CD8-positive, alpha-beta memory T cell (primary cell): ENCODE data around the gene RYR2. TPM values are rescaled to one million over a fixed set of nuclear protein-coding genes. Genes with fewer than 3 reads are reported as not detected.

Source experiments
- CTCF ChIA-PET: fragments of 350-600 bp; sonication (Branson Sonifier 250); formaldehyde crosslinking; loops from one replicate; lab custom pipeline; 2021; ENCODE audit warnings: antibody characterized with exemption; lab: Charles Lee
- POLR2A ChIA-PET: fragments of 350-600 bp; sonication (Branson Sonifier 250); formaldehyde crosslinking; loops from one replicate; lab custom pipeline; 2021; ENCODE audit warnings: antibody characterized with exemption; lab: Charles Lee
- DNase-seq, 5 donors: peaks; one replicate each; pipeline versions ENCODE4 v3.0.0 to v3.0.0-alpha.2; 2020 to 2022; ENCODE audit warnings: mixed read lengths in 1 of 5
- H3K27ac ChIP-seq: one replicate; pipeline ENCODE4 v1.7.0; 2013; ENCODE audit warnings: low read depth, mild to moderate bottlenecking, low read length, moderate library complexity
- H3K27me3 ChIP-seq: 2 replicates; pipeline ENCODE4 v1.7.0; 2013; ENCODE audit warnings: low read length, mild to moderate bottlenecking; ENCODE audit not compliant: insufficient read depth, poor library complexity, severe bottlenecking
- H3K36me3 ChIP-seq: 2 replicates; pipeline ENCODE4 v1.7.0; 2013; ENCODE audit warnings: mild to moderate bottlenecking, low read length, moderate library complexity; ENCODE audit not compliant: insufficient read depth
- H3K4me1 ChIP-seq: 2 replicates; pipeline ENCODE4 v1.7.0; 2013; ENCODE audit warnings: mild to moderate bottlenecking, low read length, moderate library complexity; ENCODE audit not compliant: insufficient read depth
- H3K4me3 ChIP-seq: 2 replicates; pipeline ENCODE4 v1.7.0; 2013; ENCODE audit warnings: mild to moderate bottlenecking, low read length
- H3K9me3 ChIP-seq: 2 replicates; pipeline ENCODE4 v1.7.0; 2013; ENCODE audit warnings: mild to moderate bottlenecking, low read length
- H3K27ac Mint-ChIP-seq, 8 donors: one replicate each; pipeline ENCODE4 v1.8.0; 2020 to 2021; ENCODE audit warnings: mixed read lengths in 8 of 8, mild to moderate bottlenecking in 6 of 8, inconsistent platforms in 3 of 8, moderate library complexity in 3 of 8
- H3K27me3 Mint-ChIP-seq, 2 donors: one replicate each; pipeline ENCODE4 v1.8.0; 2020 to 2021; ENCODE audit warnings: mixed read lengths in 2 of 2, mild to moderate bottlenecking in 1 of 2, moderate library complexity in 1 of 2
- H3K36me3 Mint-ChIP-seq, 3 donors: one replicate each; pipeline ENCODE4 v1.8.0; 2020 to 2021; ENCODE audit warnings: mixed read lengths in 3 of 3, inconsistent platforms in 1 of 3, mild to moderate bottlenecking in 1 of 3
- H3K4me1 Mint-ChIP-seq, 3 donors: one replicate each; pipeline ENCODE4 v1.8.0; 2020 to 2021; ENCODE audit warnings: mixed read lengths in 3 of 3, inconsistent platforms in 1 of 3, mild to moderate bottlenecking in 1 of 3
- H3K4me3 Mint-ChIP-seq, 7 donors: one replicate each; pipeline ENCODE4 v1.8.0; 2020 to 2021; ENCODE audit warnings: mixed read lengths in 7 of 7, mild to moderate bottlenecking in 6 of 7, moderate library complexity in 4 of 7, inconsistent platforms in 2 of 7
- H3K9me3 Mint-ChIP-seq, 5 donors: one replicate each; pipeline ENCODE4 v1.8.0; 2020 to 2022; ENCODE audit warnings: mixed read lengths in 5 of 5, mild to moderate bottlenecking in 3 of 5, moderate library complexity in 2 of 5, inconsistent platforms in 1 of 5
- polyA plus RNA-seq: library from polyadenylated mRNA; unstranded; fragments of 300-500 nt; fragmentation: Illumina TruSeq; gene quantifications from one replicate; pipeline ENCODE4 v1.2.3, GENCODE V29; 2021
- total RNA-seq, 2 experiments: library from RNA; stranded (reverse); gene quantifications; one replicate each; pipeline ENCODE4 v1.2.3, GENCODE V29; 2021

The RYR2 gene
- total and polyA plus RNA-seq, 3 experiments from 2014 or later = 0.06 to 0.13 (median 0.11) TPM

GRCh38 chr1:237016626-237017025 lies 25.4 kb upstream of the RYR2 start:
- Histone ChIP-seq H3K4me1 (no peaks in the 10 kb centered on the region), H3K27me3 (no peaks in the 10 kb centered on the region), H3K36me3 (no peaks in the 10 kb centered on the region), H3K4me3 (no peak overlapping the region), H3K27ac (no peak overlapping the region), H3K9me3 (no peaks in the 10 kb centered on the region)
- ChIA-PET POLR2A (no interaction called here), CTCF (no interaction called here)
- no peaks in the 10 kb centered on the region for H3K9me3 Mint-ChIP-seq
- no peak for DNase-seq
- H3K36me3 Mint-ChIP-seq = no peaks in the 10 kb centered on the region
- H3K27ac Mint-ChIP-seq = no peak overlapping the region
- H3K4me1 Mint-ChIP-seq = no peaks in the 10 kb centered on the region
- peaks cover 0 to 8% of the 10 kb centered on the region in 2 donors for H3K27me3 Mint-ChIP-seq
- no peak overlapping the region for H3K4me3 Mint-ChIP-seq

- no peak for DNase-seq
- Mint-ChIP-seq H3K9me3 (no peaks in the 10 kb centered on the region), H3K4me1 (no peaks in the 10 kb centered on the region), H3K36me3 (no peaks in the 10 kb centered on the region), H3K4me3 (no peak overlapping the region), H3K27me3 (peaks cover 0 to 4% of the 10 kb centered on the region in 2 donors), H3K27ac (no peak overlapping the region)
- Histone ChIP-seq H3K4me3 (no peak overlapping the region), H3K4me1 (no peaks in the 10 kb centered on the region), H3K9me3 (no peaks in the 10 kb centered on the region), H3K27ac (no peak overlapping the region), H3K27me3 (no peaks in the 10 kb centered on the region), H3K36me3 (no peaks in the 10 kb centered on the region)
- ChIA-PET POLR2A (no interaction called here), CTCF (no interaction called here)
Measured at GRCh38 chr1:237018896-237019295, 23.1 kb upstream of the RYR2 start.

GRCh38 chr1:237025358-237026074 lies 16.5 kb upstream of the RYR2 start:
- CTCF ChIA-PET = no interaction called here
- POLR2A ChIA-PET = no interaction called here
- no peak overlapping the region for H3K4me3 Mint-ChIP-seq
- Histone ChIP-seq H3K27me3 (peaks cover 3% of the 10 kb centered on the region), H3K36me3 (no peaks in the 10 kb centered on the region), H3K4me3 (no peak overlapping the region), H3K9me3 (no peaks in the 10 kb centered on the region), H3K4me1 (no peaks in the 10 kb centered on the region), H3K27ac (no peak overlapping the region)
- peaks cover 0 to 5% (median 0%) of the 10 kb centered on the region in 3 donors for H3K36me3 Mint-ChIP-seq
- H3K27ac Mint-ChIP-seq = no peak overlapping the region
- H3K9me3 Mint-ChIP-seq = peaks cover 5 to 11% (median 6%) of the 10 kb centered on the region in 5 donors
- H3K4me1 Mint-ChIP-seq = no peaks in the 10 kb centered on the region
- DNase-seq = no peak
- H3K27me3 Mint-ChIP-seq = peaks cover 16 to 31% of the 10 kb centered on the region in 2 donors

GRCh38 chr1:237029240-237029639 lies 12.7 kb upstream of the RYR2 start:
- H3K36me3 ChIP-seq = no peaks in the 10 kb centered on the region
- POLR2A ChIA-PET = no interaction called here
- DNase-seq = no peak
- Mint-ChIP-seq H3K9me3 (peaks cover 5 to 11% (median 6%) of the 10 kb centered on the region in 5 donors), H3K27me3 (peaks cover 18 to 44% of the 10 kb centered on the region in 2 donors), H3K4me1 (no peaks in the 10 kb centered on the region), H3K36me3 (peaks cover 0 to 5% (median 0%) of the 10 kb centered on the region in 3 donors), H3K4me3 (no peak overlapping the region), H3K27ac (no peak overlapping the region)
- CTCF ChIA-PET = no interaction called here
- H3K4me3 ChIP-seq = no peak overlapping the region
- no peaks in the 10 kb centered on the region for H3K4me1 ChIP-seq
- H3K9me3 ChIP-seq = no peaks in the 10 kb centered on the region
- peaks cover 3% of the 10 kb centered on the region for H3K27me3 ChIP-seq
- no peak overlapping the region for H3K27ac ChIP-seq

- Mint-ChIP-seq H3K4me3 (no peak overlapping the region), H3K27ac (no peak overlapping the region), H3K27me3 (peaks cover 20 to 48% of the 10 kb centered on the region in 2 donors), H3K9me3 (peaks cover 5 to 11% (median 6%) of the 10 kb centered on the region in 5 donors), H3K36me3 (peaks cover 0 to 5% (median 0%) of the 10 kb centered on the region in 3 donors), H3K4me1 (no peaks in the 10 kb centered on the region)
- POLR2A ChIA-PET = no interaction called here
- no peaks in the 10 kb centered on the region for H3K36me3 ChIP-seq
- CTCF ChIA-PET = no interaction called here
- H3K27me3 ChIP-seq = peaks cover 3% of the 10 kb centered on the region
- H3K9me3 ChIP-seq = no peaks in the 10 kb centered on the region
- no peak overlapping the region for H3K4me3 ChIP-seq
- no peak overlapping the region for H3K27ac ChIP-seq
- no peak for DNase-seq
- no peaks in the 10 kb centered on the region for H3K4me1 ChIP-seq
Measured at GRCh38 chr1:237029850-237030535, 12.0 kb upstream of the RYR2 start.

GRCh38 chr1:237031480-237031879 lies 10.5 kb upstream of the RYR2 start:
- Histone ChIP-seq H3K27ac (no peak overlapping the region), H3K36me3 (no peaks in the 10 kb centered on the region), H3K4me3 (no peak overlapping the region), H3K27me3 (peaks cover 3% of the 10 kb centered on the region), H3K9me3 (no peaks in the 10 kb centered on the region), H3K4me1 (no peaks in the 10 kb centered on the region)
- no peaks in the 10 kb centered on the region for H3K36me3 Mint-ChIP-seq
- POLR2A ChIA-PET = no interaction called here
- CTCF ChIA-PET = no interaction called here
- H3K4me3 Mint-ChIP-seq = no peak overlapping the region
- H3K4me1 Mint-ChIP-seq = no peaks in the 10 kb centered on the region
- peaks cover 20 to 43% of the 10 kb centered on the region in 2 donors for H3K27me3 Mint-ChIP-seq
- H3K9me3 Mint-ChIP-seq = peaks cover 0 to 3% (median 0%) of the 10 kb centered on the region in 5 donors
- no peak overlapping the region for H3K27ac Mint-ChIP-seq
- no peak for DNase-seq

- Histone ChIP-seq H3K4me3 (no peak overlapping the region), H3K9me3 (no peaks in the 10 kb centered on the region), H3K4me1 (no peaks in the 10 kb centered on the region), H3K27me3 (peaks cover 3% of the 10 kb centered on the region), H3K27ac (no peak overlapping the region), H3K36me3 (no peaks in the 10 kb centered on the region)
- Mint-ChIP-seq H3K36me3 (no peaks in the 10 kb centered on the region), H3K27ac (no peak overlapping the region), H3K4me3 (no peak overlapping the region), H3K4me1 (no peaks in the 10 kb centered on the region), H3K9me3 (peaks cover 0 to 3% (median 0%) of the 10 kb centered on the region in 5 donors), H3K27me3 (peaks cover 20 to 43% of the 10 kb centered on the region in 2 donors)
- DNase-seq = no peak
- CTCF ChIA-PET = no interaction called here
- POLR2A ChIA-PET = no interaction called here
Measured at GRCh38 chr1:237032029-237032428, 10.0 kb upstream of the RYR2 start.

- DNase-seq = no peak
- Histone ChIP-seq H3K4me1 (no peaks in the 10 kb centered on the region), H3K27ac (no peak overlapping the region), H3K4me3 (no peak overlapping the region), H3K9me3 (no peaks in the 10 kb centered on the region), H3K36me3 (no peaks in the 10 kb centered on the region), H3K27me3 (peaks cover 3% of the 10 kb centered on the region)
- Mint-ChIP-seq H3K4me3 (no peak overlapping the region), H3K27me3 (peaks cover 13 to 33% of the 10 kb centered on the region in 2 donors), H3K27ac (no peak overlapping the region), H3K36me3 (no peaks in the 10 kb centered on the region), H3K4me1 (no peaks in the 10 kb centered on the region), H3K9me3 (no peaks in the 10 kb centered on the region)
- POLR2A ChIA-PET = no interaction called here
- CTCF ChIA-PET = no interaction called here
Measured at GRCh38 chr1:237033061-237033460, 8.9 kb upstream of the RYR2 start.
